ENCODE measurements around the gene ANO9.
A peak's percentile ranks its signal among the peaks of the same experiment; 100 is the strongest.
"Not testable (repeated sequence)": the region's sequence is repeated elsewhere in the genome, so short reads cannot be mapped to it uniquely, and the experiment has no call there.

ANO9 gene

DNA sequence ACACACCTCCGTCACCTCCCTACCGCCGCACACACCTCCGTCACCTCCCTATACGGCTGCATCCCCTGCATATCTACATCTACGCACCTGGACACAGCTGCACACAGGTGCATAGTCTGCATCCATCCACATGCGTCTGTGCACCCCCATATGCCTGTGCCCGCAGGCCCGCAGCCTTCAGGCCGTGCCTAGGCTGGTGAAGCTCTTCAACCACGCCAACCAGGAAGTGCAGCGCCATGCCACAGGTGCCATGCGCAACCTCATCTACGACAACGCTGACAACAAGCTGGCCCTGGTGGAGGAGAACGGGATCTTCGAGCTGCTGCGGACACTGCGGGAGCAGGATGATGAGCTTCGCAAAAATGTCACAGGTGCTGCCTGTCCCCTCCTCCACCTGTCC lies 43.0 kb downstream of the ANO9 start:
- no peak for DNase-seq

DNA sequence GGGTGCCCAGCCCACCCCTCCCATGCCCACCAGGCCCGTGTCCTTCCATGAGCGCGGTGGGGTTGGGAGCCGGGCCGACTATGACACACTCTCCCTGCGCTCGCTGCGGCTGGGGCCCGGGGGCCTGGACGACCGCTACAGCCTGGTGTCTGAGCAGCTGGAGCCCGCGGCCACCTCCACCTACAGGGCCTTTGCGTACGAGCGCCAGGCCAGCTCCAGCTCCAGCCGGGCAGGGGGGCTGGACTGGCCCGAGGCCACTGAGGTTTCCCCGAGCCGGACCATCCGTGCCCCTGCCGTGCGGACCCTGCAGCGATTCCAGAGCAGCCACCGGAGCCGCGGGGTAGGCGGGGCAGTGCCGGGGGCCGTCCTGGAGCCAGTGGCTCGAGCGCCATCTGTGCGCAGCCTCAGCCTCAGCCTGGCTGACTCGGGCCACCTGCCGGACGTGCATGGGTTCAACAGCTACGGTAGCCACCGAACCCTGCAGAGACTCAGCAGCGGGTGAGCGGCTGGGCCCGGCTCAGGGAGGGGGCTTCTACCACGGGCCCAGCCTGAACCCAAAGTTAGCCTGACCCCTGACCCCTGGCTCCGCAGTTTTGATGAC lies 44.8 kb downstream of the ANO9 start:
- DNase-seq = no peak

DNA sequence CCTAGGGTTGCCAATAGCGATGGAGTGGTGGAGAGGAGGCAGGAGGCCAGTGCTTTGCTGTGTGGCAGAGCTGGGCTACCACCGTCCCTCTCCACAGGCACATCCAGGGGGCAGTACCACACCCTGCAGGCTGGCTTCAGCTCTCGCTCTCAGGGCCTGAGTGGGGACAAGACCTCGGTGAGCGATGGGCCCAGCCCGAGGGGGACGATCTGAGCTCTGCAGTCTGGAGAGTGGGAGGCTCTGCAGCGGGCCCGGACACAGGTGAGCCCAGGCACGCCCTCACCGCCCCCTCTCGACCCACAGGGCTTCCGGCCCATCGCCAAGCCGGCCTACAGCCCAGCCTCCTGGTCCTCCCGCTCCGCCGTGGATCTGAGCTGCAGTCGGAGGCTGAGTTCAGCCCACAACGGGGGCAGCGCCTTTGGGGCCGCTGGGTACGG lies 45.3 kb downstream of the ANO9 start:
- DNase-seq = no peak

DNA sequence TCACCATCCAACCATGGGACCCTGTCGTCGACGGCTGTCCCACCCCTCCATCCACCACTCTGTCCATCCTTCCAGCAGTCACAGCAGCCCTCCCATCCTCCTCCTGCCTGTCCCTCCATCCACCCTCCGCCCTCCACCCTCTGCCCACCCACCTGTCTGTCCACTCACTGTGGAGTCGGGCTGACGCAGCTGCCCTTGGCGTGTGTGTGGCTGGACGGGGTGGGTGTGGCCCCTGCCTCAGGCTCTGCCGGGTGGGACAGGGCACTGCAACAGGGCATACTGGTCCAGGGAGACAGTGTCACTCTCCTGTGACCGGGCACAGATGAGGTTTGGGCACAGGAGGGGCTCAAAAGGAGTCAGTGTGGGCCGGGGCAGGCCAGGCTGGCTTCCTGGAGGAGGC lies 45.9 kb downstream of the ANO9 start:
- no peak for DNase-seq

DNA sequence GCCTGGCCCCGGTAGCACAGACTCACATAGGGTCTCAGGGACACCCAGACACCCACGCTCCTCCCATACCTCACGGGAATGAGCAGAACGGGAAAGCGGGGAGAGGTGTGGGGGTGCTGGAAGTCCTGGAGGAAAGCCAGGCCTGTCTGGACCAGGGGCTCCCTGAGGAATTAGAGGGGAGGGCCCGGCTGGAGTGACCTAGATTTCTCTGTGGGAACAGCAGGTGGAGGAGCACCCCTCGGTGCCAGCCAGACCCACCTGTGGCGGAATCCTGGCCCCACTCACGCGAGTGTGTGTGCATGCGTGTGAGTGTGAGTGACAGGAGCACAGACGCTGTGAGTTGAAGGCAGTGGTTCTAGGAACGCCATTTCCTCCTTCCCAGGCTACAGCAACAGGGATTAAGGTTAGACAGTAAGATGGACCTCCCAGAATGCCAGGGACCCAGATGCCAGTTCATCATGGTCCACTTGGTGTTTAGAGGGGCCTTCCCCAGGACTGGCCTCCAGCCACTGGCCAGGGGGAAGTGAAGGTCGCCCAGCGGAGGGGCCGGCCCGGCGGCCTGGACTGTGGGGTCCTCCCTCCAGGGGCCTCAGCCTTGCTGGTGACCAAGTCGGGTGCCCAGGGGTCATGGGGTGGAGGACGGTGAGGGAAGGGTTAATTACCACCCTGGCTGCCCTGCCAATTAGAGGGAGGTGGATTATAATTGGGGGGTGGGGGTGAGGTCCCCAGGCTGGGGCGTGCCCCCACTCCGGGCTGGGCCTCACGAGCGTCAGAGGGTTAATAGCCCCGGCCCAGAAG lies 46.8 kb downstream of the ANO9 start:
- no peak for DNase-seq

DNA sequence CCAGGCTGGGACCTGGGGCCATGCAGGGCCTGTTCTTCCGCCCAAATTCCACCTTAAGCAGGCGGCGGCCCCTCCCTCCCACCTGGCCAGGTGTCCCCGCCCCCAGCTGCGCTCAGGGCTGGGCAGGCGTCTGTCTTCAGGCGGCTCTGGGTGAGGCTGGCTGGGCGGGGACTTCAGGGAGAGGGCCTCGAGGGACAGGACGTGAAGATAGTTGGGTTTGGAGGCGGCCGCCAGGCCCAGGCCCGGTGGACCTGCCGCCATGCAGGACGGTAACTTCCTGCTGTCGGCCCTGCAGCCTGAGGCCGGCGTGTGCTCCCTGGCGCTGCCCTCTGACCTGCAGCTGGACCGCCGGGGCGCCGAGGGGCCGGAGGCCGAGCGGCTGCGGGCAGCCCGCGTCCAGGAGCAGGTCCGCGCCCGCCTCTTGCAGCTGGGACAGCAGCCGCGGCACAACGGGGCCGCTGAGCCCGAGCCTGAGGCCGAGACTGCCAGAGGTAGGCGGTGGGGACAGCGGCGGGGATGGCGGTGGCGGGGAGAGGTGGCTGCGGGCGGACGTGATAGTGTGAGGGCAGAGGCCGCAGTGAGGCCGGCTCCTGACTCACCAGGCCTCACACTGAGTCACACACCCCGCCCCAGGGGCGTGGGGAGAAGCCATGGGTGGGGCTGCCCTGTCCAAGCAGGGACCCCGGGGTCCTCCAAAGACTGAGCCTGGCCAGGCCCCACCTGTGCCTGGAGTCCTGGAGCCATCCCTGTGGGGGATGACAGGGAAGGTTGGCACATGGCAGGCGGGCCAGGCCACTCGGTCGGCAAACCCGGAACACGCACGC lies 47.6 kb downstream of the ANO9 start, which contains the start of gene PKP3:
Gene PKP3 (plus strand): TSS at position 176 of the 824 bp plus-strand sequence. CDS start 84 bp downstream, at position 260.
- DNase-seq = no peak

DNA sequence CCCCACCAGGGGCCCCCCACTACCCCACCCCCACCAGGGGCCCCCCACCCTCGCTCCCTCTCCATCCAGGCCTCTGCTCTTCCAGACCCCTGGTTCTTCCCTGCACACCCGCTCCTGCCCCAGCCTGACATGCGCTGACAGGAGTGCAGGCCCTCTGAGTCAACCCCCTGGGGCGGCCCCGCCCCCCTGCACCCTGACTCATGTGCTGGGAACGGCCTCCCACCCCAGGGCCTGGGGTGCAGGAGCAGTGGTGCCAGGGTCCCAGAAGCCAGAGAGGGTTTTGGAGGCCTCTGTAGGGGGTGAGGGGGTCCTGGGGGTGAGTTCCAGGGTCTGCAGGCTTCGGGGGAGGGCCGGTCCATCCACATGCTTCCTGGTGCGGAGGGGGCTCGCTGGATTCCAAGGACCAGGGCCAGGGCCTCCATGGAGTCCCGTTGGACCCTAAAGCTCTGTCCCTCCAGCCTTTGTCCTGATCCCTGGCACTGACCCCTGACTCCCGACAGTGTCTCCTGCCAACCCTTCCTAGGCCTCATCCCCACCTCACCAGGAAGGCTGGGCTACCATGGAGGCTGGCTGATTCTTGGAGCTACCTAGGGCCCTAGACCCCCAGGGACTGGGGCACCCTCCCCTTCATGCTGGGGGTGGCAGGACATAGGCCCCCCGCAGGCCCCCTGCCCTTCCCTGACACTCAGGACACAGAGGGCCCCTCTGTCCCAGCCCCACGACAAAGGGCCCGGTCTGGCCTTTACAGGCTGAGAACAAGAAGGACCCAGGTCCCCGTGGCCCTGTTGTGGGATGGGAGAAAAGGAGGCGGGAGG lies 48.4 kb downstream of the ANO9 start:
- no peak for DNase-seq

DNA sequence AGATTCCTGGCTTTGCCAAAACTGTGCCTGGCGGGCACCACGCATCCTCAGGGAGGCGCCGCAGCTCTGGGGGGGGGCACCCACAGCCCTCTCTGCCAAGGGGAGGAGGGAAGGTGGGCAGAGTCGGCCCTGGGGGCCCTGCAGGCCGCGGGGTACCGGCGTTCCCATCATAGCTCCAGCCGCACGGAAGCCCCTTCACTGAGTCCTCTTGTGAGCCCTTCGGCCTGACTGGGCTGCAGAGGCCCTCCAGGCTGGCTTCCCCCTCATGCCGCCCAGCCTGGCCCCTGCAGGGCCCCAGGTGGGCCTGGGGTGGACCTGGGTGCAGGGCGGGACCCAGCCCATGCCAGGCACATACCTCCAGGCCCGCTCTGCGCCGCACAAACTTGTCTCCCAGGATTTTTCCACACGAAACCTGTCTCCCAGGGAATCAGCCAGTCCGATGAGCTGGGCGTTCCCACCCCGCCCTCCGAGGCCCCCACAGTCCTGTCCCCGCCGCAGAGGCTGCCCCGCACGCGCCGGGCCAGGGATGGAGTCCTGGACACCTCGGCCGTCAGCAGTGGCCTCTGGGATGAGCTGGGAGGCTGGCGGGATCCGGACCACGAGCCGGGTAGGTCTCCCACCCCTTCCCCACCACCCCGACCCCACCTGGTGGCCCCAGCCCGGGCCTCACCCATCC lies 49.6 kb downstream of the ANO9 start:
- no peak for DNase-seq

DNA sequence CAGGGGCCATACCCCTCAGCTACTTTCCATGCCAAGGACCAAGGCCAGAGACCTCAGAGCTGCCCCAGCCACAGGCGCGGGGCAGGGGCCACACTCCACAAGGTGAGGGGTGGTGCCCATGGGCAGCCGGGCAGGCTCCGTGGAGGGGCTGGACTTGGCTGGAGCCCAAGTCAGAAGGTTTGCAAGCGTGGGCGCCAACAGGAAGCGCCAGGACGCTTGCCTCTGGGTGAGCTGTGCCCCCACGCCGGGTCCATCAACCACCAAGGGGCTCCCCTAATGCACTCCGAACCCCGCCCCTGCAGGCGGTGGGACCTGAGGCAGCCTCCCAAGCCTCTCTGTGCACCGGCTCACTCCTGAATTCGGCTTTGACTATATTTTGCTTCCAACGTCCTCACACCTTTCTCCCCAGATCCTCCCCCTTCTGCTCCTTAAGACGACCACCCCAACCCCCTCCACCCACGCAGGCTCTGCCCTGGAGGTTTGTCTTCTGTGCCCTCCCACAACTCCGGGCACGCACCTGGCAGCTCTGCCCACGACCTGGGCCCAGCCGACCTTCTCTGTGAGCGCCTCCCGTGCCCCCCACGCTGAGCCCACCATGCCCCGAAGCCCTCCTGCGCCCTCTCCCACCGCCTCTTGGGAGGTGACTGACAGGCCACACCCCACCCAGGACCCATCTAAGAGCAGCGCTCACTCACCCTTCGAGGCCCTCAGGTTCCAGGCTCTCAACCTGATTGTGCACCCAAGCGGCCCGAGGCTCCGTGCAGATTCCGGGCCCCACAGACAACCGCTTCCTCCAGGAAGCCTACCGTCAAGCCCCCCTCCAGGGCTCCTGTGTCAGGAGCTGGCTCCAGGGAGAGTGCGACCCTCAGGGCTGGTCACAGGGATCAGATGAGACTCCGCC lies 50.4 kb downstream of the ANO9 start:
- DNase-seq = no peak

DNA sequence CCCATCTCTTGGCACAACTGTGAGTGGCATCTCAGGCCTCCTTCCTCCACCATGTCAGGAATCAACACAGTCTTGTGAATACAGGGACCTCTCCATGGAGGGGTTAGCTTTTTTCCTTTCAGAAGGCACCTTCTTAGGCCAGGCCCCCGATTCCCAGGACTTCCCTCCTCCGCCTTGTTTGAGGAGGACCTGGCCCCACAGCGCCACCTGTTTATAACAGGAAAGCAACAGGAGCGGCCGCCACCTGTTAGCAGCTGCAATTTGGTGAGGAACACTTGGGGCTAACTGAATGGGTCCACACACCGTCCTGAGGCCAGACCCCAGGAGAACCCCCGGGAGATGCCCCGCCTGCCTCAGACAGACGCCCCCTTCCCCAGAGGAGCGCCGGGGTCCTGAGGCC lies 51.6 kb downstream of the ANO9 start:
- no peak for DNase-seq

DNA sequence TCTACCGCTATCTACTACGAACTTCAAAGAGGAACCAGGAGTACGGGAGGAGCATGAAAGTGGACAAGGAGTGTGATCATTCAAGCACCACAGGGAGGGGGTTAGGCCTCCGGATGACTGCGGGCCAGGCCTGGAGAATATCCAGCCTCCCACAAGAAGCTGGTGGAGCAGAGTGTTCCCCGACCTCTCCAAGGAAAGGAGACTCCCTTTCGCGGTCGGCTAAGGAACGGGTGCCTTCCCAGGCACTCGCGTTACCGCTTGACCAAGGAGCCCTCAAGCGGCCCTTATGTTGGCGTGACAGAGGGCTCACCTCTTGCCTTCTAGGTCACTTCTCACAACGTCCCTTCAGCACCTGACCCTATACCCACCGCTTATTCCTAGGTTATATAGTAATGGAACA lies 52.4 kb downstream of the ANO9 start:
- not testable (repeated sequence) for DNase-seq

DNA sequence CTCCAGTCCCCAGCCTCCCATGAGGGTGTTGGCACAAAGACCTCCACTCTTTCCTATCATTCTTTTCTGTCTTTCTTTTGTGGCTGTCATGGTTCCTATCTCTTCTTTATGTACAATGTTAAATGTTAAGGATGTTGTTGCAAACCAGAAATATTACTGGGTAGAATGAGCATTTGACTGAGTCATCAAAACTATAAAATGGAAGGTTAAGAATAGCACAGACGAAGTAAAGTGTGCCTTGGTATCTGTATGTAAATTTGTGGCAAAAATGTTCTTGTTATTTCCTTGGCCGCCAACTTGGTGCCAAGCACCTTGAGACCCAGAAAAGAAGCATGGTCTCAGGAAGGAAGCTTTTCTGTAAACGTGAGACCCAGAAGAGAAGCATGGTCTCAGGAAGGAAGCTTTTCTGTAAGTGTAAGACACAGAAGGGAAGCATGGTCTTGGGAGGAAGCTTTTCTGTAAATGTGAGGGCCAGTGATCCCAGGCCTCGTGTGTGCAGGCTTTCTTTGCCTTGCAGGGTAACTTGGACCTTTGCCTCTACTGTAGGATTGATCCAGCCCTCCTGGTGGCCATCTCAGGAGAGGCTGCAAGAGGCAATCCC lies 54.5 kb downstream of the ANO9 start:
- DNase-seq = no peak

DNA sequence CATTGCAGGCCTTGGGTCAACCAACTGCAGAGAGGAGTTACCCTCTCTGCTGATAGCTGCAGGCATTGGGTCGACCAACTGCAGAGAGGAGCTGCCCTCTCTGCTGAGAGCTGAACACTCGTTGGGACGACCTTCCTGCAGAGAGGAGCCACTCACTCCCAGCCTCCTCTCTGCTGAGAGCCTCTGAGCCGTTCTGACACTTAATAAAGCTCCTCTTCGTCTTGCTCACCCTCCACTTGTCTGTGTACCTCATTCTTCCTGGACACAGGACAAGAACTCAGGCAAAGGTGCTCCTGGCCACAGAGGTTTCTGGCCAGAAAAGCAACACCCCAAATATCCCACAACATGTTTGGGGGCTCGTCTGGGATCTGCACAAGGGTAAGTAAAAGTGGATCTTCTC lies 55.3 kb downstream of the ANO9 start:
- no peak for DNase-seq

DNA sequence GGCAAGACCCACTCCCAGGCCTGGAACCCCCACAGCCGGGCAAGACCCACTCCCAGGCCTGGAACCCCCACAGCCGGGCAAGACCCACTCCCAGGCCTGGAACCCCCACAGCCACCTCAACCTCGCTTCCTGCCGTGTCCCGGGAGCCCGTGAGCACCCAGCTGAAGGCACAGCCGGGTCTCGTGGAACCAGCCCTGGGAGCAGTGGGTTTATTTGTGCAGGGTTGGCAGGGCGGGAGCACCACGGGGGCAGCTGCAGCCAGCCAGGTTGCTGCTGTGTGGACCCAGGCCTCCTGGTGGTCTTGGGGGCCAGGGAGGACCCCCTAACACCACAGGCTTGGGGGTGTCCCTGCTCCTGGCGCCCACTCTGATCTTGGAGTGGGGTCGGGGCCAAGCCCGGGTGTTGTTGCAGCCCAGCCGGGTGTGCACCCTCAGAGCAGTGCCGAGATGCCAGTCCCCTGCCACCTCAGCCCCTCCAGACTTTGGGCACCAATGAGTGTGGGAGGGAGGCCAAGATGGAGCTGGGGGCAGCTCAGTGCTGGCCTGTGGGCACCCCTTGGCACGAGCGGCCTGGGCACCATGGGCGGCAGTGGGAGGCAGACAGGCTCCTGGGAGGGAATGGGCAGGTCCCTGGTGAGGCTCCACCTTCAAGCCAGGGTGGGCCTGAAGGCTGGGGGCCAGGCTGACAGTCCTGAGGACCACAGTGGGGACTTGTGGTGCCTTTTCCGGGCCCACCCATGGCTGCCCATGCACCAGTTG lies 56.0 kb downstream of the ANO9 start:
- no peak for DNase-seq

DNA sequence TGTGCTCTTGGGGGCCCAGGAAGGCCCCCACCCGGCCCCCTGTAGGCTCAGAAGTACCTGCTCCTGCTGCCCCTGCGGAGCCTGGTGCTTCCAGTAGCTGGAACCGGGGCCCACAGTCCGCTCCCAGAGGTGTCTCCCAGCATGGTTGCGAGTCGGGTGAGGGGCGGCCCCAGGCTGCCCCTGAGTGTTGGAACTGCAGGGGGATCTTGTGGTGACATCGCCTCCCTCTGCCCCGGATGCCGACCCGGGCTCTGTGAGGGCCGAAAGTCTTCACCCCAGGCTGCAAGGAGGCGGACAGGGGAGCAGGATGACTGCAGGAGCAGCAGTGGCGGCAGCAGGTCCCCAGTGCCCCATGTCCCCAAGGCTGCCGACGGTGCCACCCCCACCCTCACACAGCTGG lies 57.3 kb downstream of the ANO9 start:
- DNase-seq = no peak

DNA sequence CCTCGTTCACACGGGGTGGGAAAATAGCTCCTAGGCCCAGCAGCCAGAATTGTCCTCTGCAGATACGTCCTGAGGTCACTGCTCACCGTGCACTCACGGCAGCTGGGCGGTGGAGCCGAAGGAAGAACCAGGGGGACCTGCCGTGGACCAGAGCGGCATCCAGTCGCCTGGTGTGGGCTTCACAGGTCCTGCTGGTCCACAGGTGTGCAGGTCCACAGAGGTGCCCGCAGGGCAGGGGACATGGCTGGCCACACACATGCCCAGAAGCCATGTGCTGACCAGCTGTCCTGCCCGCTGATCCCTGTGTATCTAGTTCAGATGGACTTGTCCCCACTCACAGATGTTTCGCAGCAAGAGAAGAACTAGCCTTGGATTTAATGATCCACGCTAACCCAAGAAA lies 58.4 kb downstream of the ANO9 start:
- no peak for DNase-seq

DNA sequence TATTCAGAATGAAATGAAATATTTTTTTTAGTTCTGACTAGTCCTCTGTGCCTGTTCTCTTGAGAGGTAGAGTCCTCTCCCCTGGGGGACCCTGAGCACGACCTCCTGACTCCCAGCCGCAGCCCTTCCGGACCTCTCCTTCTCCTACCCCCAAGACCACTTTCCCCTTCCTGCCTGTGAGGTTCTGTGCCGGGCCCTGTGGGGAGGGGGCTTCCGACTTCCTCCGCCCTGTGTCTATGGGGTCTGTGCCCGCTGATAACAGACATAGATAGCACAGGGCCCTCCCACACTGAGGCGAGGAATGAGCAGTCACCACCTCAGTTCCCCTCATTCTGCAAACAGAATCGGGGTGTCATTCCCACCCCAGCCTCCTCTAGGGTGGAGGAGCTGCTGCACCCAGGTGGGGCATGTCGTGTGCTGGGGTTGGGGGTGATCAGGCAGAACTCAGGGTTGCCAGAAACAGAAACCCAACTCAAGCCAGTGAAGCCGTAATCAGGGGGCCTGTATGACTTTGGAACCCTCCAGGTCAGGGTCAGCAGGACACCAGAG lies 59.7 kb downstream of the ANO9 start:
- DNase-seq = peak; percentile 20

DNA sequence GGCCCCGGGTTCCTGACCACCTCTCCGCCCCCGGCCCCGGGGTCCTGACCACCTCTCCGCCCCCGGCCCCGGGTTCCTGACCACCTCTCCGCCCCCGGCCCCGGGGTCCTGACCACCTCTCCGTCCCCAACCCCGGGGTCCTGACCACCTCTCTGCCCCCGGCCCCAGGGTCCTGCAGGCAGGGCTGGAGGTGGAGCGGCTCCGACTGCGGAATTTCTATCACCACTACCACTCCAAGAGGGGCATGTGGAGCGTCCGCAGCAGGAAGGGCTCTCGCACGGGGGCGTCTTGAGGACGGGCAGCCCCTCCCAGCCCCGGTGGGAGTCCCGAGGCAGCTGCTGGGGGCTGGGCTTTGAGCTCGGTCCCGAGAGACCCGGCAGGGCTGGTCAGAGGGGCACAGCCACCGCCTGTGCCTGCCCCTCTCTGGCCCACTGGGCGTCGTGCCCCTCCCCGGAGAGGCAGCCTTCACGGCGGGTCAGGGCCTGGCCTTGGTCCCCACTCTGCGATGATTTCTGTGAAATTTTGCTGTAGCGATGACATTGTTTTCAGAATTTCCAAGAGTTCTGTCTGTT lies 60.2 kb downstream of the ANO9 start:
- no peak for DNase-seq

DNA sequence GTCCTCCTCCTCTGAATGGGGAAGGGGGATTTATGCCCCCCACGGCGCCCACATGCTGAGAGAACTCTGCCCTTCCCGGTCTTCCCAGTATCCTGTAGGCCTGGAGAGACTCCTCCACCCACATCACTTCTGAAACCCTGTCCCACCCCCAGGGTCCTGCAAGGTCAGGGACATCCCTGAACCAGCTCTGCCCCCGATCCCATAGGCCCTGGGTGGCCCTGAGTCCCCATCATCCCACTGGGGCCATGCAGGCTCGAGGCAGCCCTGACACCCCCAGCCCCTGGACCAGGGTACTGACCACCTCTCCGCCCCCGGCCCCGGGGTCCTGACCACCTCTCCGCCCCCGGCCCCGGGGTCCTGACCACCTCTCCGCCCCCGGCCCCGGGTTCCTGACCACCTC lies 60.8 kb downstream of the ANO9 start:
- no peak for DNase-seq
